Activated CD4-positive, CD25-positive, alpha-beta regulatory T cell treated with anti-CD3 and anti-CD28 coated beads, Interleukin-2, amount 50 U/mL, for 72 hours (primary cell): ENCODE results near the gene ARMH4.

Experiments
- DNase-seq: peaks from one replicate; pipeline ENCODE4 v3.0.0; 2021

ARMH4 gene

GRCh38 chr14:58026219-58026618 lies 125.8 kb downstream of the ARMH4 start:
- no peak for DNase-seq

GRCh38 chr14:58014778-58015177 lies 137.2 kb downstream of the ARMH4 start:
- no peak for DNase-seq

GRCh38 chr14:58002618-58003017 lies 149.4 kb downstream of the ARMH4 start:
- DNase-seq = no peak

GRCh38 chr14:57999979-58000378 lies 152.0 kb downstream of the ARMH4 start:
- no peak for DNase-seq

- no peak for DNase-seq
Observed at GRCh38 chr14:57999471-57999870, 152.5 kb downstream of the ARMH4 start.

- DNase-seq = no peak
Observed at GRCh38 chr14:57998766-57999165, 153.2 kb downstream of the ARMH4 start.

DNA sequence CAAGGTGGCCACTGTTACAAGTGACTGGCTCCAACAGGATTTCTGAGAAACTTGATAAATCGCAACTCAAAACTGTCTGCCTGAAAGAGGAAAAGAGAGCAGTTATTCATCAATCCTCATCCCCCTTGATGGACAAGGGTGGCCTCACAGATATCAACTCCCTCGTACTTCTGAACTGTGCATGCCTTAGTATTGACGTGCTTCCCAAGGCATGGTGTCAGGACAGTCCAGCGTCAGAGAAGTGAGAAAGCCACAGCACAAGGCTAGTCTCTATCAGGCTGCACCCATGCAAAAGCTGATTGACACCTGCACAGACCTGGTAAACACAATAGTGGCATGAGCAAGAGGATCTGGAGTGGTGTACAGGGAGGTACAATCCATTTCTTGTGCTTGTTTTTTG lies 160.7 kb downstream of the ARMH4 start:
- no peak for DNase-seq

DNA sequence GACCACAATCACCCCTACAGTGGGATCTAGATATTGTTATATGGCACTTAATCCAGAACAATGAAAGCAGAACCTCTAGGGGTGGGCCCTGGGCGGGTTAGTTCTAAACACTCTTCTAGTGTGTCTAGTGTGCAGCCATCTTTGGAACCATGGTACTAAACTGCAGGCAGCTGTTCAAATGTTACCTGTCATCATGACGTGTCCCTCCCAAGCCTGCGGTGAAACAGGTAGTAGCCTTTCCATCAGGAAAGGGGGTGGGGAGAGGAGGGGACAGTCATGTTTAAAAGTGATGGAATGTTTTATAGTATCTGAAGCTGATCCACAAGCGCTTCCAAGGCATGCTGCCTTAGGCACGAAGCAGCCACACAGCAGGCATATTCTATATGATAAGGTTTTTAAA lies 163.6 kb downstream of the ARMH4 start:
- no peak for DNase-seq

- no peak for DNase-seq
Observed at GRCh38 chr14:57987596-57988300, 164.3 kb downstream of the ARMH4 start.

GRCh38 chr14:57987051-57987450 lies 165.0 kb downstream of the ARMH4 start:
- no peak for DNase-seq

DNA sequence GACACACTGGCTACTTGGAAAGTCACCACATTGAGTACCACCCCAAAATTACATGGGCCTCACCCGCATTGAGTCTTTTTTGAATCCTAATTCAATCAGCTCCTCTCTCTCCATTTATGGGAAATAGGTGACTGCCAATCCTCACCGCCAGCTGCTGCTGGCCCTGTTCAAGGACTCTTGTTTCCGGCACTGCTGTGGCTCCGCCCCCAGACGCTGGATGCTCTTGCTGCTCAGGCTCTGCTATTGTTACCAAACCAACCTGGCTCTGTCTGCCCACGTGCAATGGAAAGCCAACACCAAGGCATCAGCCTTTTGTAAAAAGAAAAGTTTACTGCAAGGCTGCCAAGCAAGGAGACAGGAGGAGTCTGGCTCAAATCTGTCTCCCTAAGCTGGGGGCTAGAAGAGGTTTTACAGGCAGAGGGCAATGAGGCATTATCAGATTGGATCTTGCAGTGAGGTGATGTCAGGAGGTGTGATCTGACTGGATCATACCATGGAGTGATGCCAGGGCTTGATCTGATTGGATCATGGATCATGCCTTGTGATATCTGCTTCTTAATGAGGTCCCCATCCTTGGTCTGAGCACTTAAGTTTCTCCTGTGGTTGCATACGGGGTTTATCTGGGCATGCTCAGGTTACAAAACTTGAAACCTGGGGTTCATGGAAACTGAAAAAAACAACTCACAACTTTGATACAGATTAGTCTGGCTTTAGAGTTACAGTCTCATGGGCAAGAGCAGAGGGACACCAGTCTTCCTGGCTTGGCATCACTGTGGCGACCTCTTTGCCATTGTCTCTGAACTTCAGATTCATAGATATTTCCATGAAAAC lies 169.0 kb downstream of the ARMH4 start:
- no peak for DNase-seq

- no peak for DNase-seq
Observed at GRCh38 chr14:57981817-57982560, 170.0 kb downstream of the ARMH4 start.

- no peak for DNase-seq
Observed at GRCh38 chr14:57979376-57980048, 172.5 kb downstream of the ARMH4 start.

- DNase-seq = no peak
Observed at GRCh38 chr14:57976701-57977100, 175.3 kb downstream of the ARMH4 start.

DNA sequence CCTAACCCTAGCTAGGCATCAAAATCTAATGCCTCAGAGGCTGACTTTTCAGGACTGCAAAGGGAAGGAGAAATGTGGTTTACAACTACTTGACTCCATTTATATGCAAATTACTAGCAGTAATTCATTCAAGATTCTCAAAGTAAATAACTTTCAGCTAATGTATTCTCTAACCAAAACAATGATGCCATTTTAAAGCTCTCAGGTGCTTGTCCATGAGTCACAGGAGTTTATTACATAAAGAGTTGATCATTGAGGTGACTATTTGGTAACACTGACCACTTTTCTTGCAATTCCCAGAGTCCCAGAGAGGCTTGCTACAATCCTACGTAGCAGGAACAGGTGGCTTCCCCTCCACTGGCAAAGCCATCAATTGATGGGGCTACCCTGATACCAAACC lies 177.1 kb downstream of the ARMH4 start:
- no peak for DNase-seq

GRCh38 chr14:57970594-57970993 lies 181.4 kb downstream of the ARMH4 start:
- no peak for DNase-seq

GRCh38 chr14:57970175-57970574 lies 181.8 kb downstream of the ARMH4 start:
- DNase-seq = no peak

- no peak for DNase-seq
Observed at GRCh38 chr14:57963071-57963470, 188.9 kb downstream of the ARMH4 start.

GRCh38 chr14:57962325-57963035 lies 189.5 kb downstream of the ARMH4 start:
- no peak for DNase-seq

DNA sequence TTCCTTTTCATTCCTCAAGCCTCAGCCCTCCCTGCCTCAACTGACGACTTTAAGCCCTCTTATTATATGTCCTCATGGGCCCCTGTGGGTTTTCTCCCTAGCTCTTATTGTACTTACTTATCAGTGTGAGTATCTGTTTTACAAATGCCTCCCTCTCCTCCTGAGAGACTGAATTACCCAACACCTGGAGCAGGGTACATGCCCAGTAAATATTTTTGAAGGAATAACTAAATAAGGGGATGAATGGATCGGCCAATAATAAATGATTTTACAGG lies 190.3 kb downstream of the ARMH4 start:
- DNase-seq = no peak

- no peak for DNase-seq
Observed at GRCh38 chr14:57960946-57961785, 190.8 kb downstream of the ARMH4 start.

- no peak for DNase-seq
Observed at GRCh38 chr14:57957441-57957840, 194.6 kb downstream of the ARMH4 start.
